ENCODE data around the gene ATG7.
"Not testable (repeated sequence)": the region's sequence is repeated elsewhere in the genome, so short reads cannot be mapped to it uniquely, and the experiment has no call there.

ATG7 gene

GRCh38 chr3:11465744-11466616 lies 193.8 kb downstream of the ATG7 start:
- peak; percentile 99 for DNase-seq (ENCODE audit: low read depth)

- peak; percentile 46 for DNase-seq (ENCODE audit: low read depth)
These were observed 195.7 kb downstream of the ATG7 start for GRCh38 chr3:11467875-11468274.

DNA sequence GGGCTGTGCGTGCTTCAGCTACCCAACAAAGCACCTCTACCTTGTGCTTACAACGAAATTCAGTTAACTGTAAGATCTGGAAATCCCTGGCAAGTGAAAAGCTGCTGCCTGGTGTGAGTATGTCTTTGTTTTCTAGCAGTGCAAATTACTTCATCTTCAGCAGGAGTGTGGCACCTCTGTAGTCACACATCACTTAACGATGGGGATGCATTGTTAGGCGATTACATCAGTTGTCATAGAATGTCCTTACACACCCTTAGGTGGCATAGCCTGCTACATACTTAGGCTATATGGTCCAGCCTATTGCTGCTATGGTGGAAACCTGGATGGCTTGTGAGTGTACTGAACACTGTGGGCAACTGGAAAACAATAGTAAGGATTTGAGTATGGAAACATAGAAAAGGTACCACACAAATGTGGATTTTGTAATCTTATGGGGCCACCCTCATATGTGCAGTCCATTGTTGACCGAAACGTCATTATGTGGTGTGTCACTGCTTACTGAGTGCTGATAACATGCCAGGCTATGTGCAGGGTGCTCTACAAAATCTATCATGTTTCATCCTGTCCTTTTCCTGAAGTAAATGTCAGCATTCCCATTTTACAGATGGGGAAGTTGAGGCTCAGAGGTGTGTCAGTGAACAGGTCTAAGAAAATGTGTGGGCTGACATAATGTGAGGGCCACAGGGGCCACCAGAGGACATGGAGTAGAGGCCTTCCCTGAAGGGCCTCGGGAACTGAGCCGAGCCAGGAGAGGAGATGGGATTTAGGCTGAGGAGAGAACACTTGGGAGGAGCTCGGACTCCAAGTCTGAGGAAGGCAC lies 198.0 kb downstream of the ATG7 start:
- DNase-seq (ENCODE audit: low read depth) = no peak

GRCh38 chr3:11475324-11475723 lies 203.1 kb downstream of the ATG7 start:
- no peak for DNase-seq (ENCODE audit: low read depth)

DNA sequence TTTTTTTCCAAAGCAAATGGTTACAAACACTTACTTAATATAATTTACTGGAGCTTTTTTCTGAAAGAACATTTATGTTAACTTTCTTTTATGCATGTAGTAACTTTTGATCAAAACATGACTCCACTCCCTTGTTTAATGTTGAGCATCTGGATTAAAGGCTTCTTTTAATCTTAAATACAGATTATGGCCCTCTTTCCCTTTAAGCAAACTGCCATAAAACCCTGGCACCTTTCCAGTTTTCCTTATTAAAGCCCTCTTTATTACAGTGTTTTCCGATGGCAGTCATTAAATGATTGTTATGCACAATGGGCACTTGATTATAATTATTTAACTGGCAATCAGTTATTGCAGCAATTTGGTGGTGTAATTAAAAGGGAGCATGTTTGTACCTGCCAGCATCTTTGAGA lies 204.5 kb downstream of the ATG7 start:
- no peak for DNase-seq (ENCODE audit: low read depth)

DNA sequence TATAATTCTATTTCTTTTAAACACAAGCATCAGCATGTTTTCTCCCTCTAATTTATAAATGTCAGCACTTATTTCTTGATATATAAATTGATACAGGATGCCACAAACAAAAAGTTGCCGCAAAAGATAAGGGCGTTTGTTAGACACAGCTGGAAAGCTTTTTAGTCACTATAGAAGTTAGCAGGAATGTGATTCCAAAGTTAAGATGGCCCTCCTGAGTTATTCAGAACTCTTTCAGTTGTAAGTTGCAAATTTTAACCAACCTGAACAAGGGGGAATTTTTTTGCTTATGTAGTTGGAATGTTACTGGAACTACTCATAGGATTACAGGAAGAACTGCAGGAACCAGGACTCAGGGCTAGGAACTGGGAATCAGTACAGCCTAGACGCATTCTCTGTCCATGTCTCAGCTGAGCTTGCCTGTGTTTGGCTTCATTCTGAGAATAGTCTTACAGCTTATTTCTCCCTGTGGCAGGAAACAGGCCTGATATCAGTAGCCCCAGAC lies 205.3 kb downstream of the ATG7 start:
- peak; percentile 62 for DNase-seq (ENCODE audit: low read depth)

- DNase-seq (ENCODE audit: low read depth) = no peak
These were observed 206.0 kb downstream of the ATG7 start for GRCh38 chr3:11478167-11478566.

GRCh38 chr3:11479221-11479620 lies 207.0 kb downstream of the ATG7 start:
- no peak for DNase-seq (ENCODE audit: low read depth)

DNA sequence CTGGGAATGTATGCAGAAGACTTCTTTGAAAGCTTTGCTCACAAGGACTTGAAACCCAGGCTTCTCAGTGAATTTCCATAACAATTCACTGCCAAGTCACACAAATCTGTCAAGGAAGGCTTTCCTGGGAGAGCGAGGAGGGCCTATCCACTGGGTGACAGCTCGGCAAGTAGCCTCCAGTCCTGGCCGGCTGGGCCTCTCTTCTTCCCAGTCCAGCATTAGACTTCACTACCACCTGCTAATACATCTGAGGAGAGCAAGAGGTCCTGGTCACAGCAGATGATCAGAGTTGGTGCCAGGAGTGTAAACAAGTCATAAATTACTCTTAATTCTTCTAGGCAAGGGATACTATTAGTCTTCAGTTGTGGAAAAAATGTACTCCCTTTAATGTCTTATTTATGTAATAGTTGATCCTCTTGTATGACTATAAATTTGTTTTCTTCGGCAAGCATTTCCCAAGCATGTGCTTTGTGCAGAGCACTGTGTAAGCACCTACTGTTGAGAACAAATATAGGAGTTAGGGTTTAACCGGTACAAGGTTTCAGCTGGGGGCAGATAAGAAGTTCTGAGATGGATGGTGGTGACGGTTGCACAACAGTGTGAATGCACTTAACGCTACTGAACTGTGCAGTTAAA lies 208.6 kb downstream of the ATG7 start:
- no peak for DNase-seq (ENCODE audit: low read depth)

- no peak for DNase-seq (ENCODE audit: low read depth)
These were observed 209.4 kb downstream of the ATG7 start for GRCh38 chr3:11481556-11481955.

- DNase-seq (ENCODE audit: low read depth) = no peak
These were observed 209.8 kb downstream of the ATG7 start for GRCh38 chr3:11482021-11482420.

GRCh38 chr3:11488356-11488755 lies 216.2 kb downstream of the ATG7 start:
- DNase-seq (ENCODE audit: low read depth) = not testable (repeated sequence)

- no peak for DNase-seq (ENCODE audit: low read depth)
These were observed 222.1 kb downstream of the ATG7 start for GRCh38 chr3:11494131-11494916.

- DNase-seq (ENCODE audit: low read depth) = no peak
These were observed 223.9 kb downstream of the ATG7 start for GRCh38 chr3:11495948-11496557.

DNA sequence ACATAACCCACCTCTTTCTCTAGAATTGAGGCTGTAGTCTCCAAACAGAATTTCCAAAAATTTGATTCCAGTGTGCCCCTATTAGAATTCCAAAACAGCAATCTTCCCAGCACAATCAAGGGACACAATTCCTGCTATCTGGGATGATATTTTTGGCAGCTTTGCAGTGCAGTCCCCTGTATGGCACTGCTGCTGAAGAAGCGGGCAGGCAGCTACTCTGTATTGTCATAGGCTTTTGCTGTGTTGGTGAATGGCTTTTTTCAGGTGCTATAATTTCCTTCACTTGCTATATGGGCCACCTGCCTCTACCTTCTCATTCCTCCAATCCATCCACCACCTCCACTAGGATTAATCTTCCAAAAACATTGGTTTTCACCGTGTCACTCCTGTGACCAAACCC lies 226.0 kb downstream of the ATG7 start:
- DNase-seq (ENCODE audit: low read depth) = no peak

DNA sequence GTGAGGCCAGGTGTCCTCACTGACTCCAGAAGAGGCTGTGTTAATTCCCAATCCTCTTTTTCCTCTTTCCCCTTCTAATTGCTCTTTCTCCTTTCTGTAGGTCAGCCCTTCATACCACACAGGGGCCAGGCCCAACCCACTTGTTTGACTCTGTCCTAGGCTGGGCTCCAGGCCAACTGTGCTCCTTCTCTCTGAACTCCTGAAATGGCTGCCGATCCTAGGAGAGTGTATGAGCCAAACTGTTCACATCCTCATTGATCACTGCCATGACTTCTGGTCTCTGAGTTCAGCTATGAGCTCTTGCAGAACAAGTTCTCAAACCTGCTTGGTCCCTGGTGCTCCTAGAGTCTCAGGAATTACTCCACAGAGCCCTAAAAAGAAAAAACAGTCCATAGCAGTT lies 226.4 kb downstream of the ATG7 start:
- peak; percentile 27 for DNase-seq (ENCODE audit: low read depth)

DNA sequence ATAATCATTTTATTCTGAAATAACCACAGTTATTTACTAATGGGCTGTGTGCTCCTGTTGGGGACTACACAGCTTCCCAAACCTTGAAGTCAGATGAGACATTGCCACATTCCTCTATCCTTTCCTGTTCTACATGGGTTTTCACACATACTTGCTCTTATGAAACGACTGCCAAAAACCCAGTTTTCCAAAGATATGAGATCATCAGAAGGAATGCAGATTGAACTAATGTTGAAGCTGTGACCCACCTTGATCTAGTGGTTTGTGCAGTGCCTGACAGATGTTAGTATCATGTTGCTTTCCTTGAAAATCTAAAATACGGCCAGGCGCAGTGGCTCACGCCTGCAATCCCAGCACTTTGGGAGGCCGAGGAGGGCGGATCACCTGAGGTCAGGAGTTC lies 226.9 kb downstream of the ATG7 start:
- DNase-seq (ENCODE audit: low read depth) = peak; percentile 76

DNA sequence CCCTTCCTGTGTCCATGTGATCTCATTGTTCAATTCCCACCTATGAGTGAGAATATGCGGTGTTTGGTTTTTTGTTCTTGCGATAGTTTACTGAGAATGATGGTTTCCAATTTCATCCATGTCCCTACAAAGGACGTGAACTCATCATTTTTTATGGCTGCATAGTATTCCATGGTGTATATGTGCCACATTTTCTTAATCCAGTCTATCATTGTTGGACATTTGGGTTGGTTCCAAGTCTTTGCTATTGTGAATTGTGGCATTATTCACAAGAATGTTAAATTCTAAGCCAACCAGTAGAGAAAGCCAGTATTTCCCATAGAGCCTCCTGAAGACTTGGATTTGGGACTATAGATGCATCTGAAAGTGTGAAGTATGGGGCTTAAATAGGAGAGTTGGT lies 230.2 kb downstream of the ATG7 start:
- not testable (repeated sequence) for DNase-seq (ENCODE audit: low read depth)

DNA sequence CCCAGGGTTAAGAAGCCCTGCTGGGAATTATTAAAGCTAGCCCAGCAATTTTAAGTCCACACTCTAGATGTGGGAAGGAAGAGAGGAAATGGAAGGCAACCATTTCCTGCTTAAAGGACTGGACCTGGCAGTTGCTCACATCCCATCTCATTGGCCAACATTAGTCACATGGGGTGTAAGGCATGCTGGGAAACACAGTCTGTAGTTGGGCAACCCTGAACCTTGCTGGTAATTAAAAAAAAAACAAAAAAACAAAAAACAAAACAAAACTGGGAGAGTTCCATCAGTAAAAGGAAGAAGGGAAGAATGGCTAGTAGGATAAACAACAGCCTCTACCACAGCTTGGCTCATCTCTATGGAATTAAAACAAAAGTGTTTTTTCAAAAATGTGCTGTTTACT lies 235.5 kb downstream of the ATG7 start:
- peak; percentile 39 for DNase-seq (ENCODE audit: low read depth)

GRCh38 chr3:11508346-11509172 lies 236.4 kb downstream of the ATG7 start:
- DNase-seq (ENCODE audit: low read depth) = no peak

Data from fibroblast of gingiva (primary cell).